Spleen (tissue), 7 donors: Measurements from ENCODE around the gene GABRA6.

Experiments used
- POLR2A ChIP-seq, 3 donors: fragments of 450-650 bp; IDR thresholded peaks; one replicate each; pipeline ENCODE4 v1.5.1; 2017; ENCODE audit warnings: antibody characterized with exemption in 3 of 3, mild to moderate bottlenecking in 1 of 3
- POLR2AphosphoS5 ChIP-seq, 3 donors: sonication (generic); formaldehyde crosslinking; IDR thresholded peaks; one replicate each; pipeline ENCODE4 v1.5.1; 2017; ENCODE audit warnings: antibody characterized with exemption in 3 of 3
- TF ChIP-seq, protein P1 (sequence below), 11 experiments: fragments of 200-600 bp in 7 of 11; fragments of 450-650 bp in 4 of 11; sonication (generic) in 4 of 11; IDR thresholded peaks in 8 of 11; conservative IDR thresholded peaks in 3 of 11; 1 replicate in 7 of 11; 2 replicates in 4 of 11; pipeline versions ENCODE4 v1.4.0 to v1.8.0; 2016 to 2021; ENCODE audit warnings: antibody characterized with exemption in 11 of 11, inconsistent platforms in 4 of 11, mild to moderate bottlenecking in 1 of 11
- donor health status: DM: no; HTN: no; CAD: no; lungs with moderate emphysema.
- donor health status: DM: no; HTN: no; CAD: no.
- donor health status: DM: no; HTN: no; CAD: no.

DNA sequence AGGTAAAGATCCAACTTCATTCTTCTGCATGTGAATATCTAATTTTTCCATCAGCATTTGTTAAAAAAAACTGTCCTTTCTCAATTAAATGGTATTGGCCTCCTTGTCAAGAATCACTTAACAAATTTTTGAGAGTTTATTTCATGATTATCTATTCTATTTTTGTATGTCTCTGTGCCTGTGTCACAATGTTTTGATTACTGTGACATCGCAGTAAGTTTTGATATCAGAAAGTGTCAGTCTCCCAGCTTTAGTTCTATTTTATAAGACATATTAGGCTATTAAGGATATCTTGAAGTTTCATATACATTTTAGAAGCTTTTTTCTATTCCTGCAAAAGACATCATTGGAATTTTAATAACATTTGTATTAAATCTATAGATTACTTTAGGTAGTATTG is 33.6 kb downstream of the GABRA6 start:
- TF ChIP-seq, protein P1, sequence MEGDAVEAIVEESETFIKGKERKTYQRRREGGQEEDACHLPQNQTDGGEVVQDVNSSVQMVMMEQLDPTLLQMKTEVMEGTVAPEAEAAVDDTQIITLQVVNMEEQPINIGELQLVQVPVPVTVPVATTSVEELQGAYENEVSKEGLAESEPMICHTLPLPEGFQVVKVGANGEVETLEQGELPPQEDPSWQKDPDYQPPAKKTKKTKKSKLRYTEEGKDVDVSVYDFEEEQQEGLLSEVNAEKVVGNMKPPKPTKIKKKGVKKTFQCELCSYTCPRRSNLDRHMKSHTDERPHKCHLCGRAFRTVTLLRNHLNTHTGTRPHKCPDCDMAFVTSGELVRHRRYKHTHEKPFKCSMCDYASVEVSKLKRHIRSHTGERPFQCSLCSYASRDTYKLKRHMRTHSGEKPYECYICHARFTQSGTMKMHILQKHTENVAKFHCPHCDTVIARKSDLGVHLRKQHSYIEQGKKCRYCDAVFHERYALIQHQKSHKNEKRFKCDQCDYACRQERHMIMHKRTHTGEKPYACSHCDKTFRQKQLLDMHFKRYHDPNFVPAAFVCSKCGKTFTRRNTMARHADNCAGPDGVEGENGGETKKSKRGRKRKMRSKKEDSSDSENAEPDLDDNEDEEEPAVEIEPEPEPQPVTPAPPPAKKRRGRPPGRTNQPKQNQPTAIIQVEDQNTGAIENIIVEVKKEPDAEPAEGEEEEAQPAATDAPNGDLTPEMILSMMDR (IDR thresholded peaks at IDR 0.05 in 8 of 11, conservative IDR thresholded peaks at IDR 0.05 in 3 of 11): no peak
- no peak for TF ChIP-seq POLR2A (IDR thresholded peaks at IDR 0.05)
- no peak for TF ChIP-seq POLR2AphosphoS5 (IDR thresholded peaks at IDR 0.05)
